Mesendoderm (in vitro differentiated cells): Measurements from ENCODE around the gene DCAF10.
"Not testable (repeated sequence)": the region's sequence is repeated elsewhere in the genome, so short reads cannot be mapped to it uniquely, and the experiment has no call there.

Experiments
- DNase-seq: peaks from one replicate; pipeline ENCODE4 v3.0.0; 2013
- H2AK5ac ChIP-seq: 2 replicates; pipeline ENCODE4 v1.6.1; 2013; ENCODE audit warnings: low read length, inconsistent platforms
- H2BK120ac ChIP-seq: 2 replicates; pipeline ENCODE4 v1.6.1; 2013; ENCODE audit warnings: low read depth, mild to moderate bottlenecking, low read length, moderate library complexity, mixed read lengths
- H2BK15ac ChIP-seq: replicated peaks from 2 replicates; pipeline ENCODE4 v1.6.1; 2013; ENCODE audit warnings: low read depth, mild to moderate bottlenecking, moderate library complexity
- H2BK5ac ChIP-seq: 2 replicates; pipeline ENCODE4 v1.6.1; 2013; ENCODE audit warnings: low read length, inconsistent platforms
- H3K18ac ChIP-seq: 2 replicates; pipeline ENCODE4 v1.6.1; 2013; ENCODE audit warnings: mild to moderate bottlenecking, low read length, mixed read lengths
- H3K23ac ChIP-seq: one replicate; pipeline ENCODE4 v1.6.1; 2013; ENCODE audit warnings: low read length
- H3K27ac ChIP-seq: 2 replicates; pipeline ENCODE4 v1.5.1; 2013; ENCODE audit warnings: low read depth, mild to moderate bottlenecking, inconsistent platforms, low read length, moderate library complexity
- H3K27me3 ChIP-seq: 2 replicates; pipeline ENCODE4 v1.6.1; 2013; ENCODE audit warnings: low read length, control low read depth, mild to moderate bottlenecking, inconsistent platforms; ENCODE audit not compliant: insufficient read depth, poor library complexity
- H3K36me3 ChIP-seq: 2 replicates; pipeline ENCODE4 v1.6.1; 2013; ENCODE audit warnings: low read length, inconsistent platforms; ENCODE audit not compliant: control insufficient read depth, insufficient read depth
- H3K4ac ChIP-seq: one replicate; pipeline ENCODE4 v1.6.1; 2013; ENCODE audit warnings: low read depth, mild to moderate bottlenecking, low read length, moderate library complexity
- H3K4me1 ChIP-seq: 2 replicates; pipeline ENCODE4 v1.6.1; 2013; ENCODE audit warnings: low read depth, low read length, inconsistent platforms; ENCODE audit not compliant: control insufficient read depth
- H3K4me2 ChIP-seq: 2 replicates; pipeline ENCODE4 v1.6.1; 2013; ENCODE audit warnings: low read length
- H3K4me3 ChIP-seq: 2 replicates; pipeline ENCODE4 v1.5.1; 2013; ENCODE audit warnings: mild to moderate bottlenecking, low read length
- H3K56ac ChIP-seq: one replicate; pipeline ENCODE4 v1.6.1; 2013; ENCODE audit warnings: low read length
- H3K79me1 ChIP-seq: 2 replicates; pipeline ENCODE4 v1.6.1; 2013; ENCODE audit warnings: low read length, inconsistent platforms
- H3K79me2 ChIP-seq: 2 replicates; pipeline ENCODE4 v1.6.1; 2013; ENCODE audit warnings: mild to moderate bottlenecking, low read length; ENCODE audit not compliant: control insufficient read depth, insufficient read depth
- H3K9ac ChIP-seq: 2 replicates; pipeline ENCODE4 v1.6.1; 2013; ENCODE audit warnings: low read length, inconsistent platforms
- H4K5ac ChIP-seq: one replicate; pipeline ENCODE4 v1.6.1; 2013; ENCODE audit warnings: low read length
- H4K8ac ChIP-seq: one replicate; pipeline ENCODE4 v1.6.1; 2013; ENCODE audit warnings: low read depth, mild to moderate bottlenecking, control low read depth, low read length, moderate library complexity
- WGBS: extraction: QIAGEN DNeasy Blood & Tissue Kit; methylation state at CpG from one replicate; pipeline ENCODE4 v1.1.7; 2013; ENCODE audit warnings: low lambda C conversion rate, missing lambda C conversion rate; ENCODE audit not compliant: insufficient coverage; ENCODE audit errors: extremely low coverage; 5-methylcytosine and 5-hydroxymethylcytosine counted together

DCAF10 gene

DNA sequence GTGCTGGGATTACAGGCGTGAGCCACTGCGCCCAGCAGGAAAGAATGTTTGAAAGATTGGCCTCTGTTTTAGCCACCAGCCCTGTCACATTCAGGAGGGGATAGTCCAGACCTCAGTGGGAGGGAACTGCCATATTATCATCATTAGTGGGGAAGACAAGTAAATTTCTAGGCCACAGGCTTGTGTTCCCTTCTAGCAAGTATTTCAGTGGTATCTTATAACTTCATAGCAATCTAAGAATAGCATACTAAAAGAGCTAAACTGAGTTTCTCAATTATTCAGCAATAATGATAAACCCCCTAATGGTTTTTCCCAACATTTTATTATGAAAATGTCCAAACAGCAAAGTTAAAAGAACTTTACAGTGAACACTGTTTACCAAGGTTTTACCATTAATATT is 73.4 kb downstream of the DCAF10 start:
- H3K36me3 ChIP-seq, result no peaks in the 10 kb centered on the region
- no peak overlapping the region for H2BK5ac ChIP-seq
- no CpG with 5 or more reads among the region's 2 CpGs for WGBS
- H3K27me3 ChIP-seq, result no peaks in the 10 kb centered on the region
- no peak overlapping the region for H3K4ac ChIP-seq
- H3K4me2 ChIP-seq, result no peak overlapping the region
- no peak overlapping the region for H3K9ac ChIP-seq
- no peak overlapping the region for H2AK5ac ChIP-seq
- H3K27ac ChIP-seq, result no peak overlapping the region
- H2BK15ac ChIP-seq, result no peak overlapping the region
- H3K56ac ChIP-seq, result no peak overlapping the region
- H3K23ac ChIP-seq, result no peak overlapping the region
- no peak overlapping the region for H3K18ac ChIP-seq
- H3K79me2 ChIP-seq, result no peaks in the 10 kb centered on the region
- DNase-seq, result no peak
- H4K5ac ChIP-seq, result no peak overlapping the region
- no peak overlapping the region for H3K4me3 ChIP-seq
- no peak overlapping the region for H2BK120ac ChIP-seq
- H3K4me1 ChIP-seq, result no peaks in the 10 kb centered on the region
- no peak overlapping the region for H4K8ac ChIP-seq
- no peaks in the 10 kb centered on the region for H3K79me1 ChIP-seq

DNA sequence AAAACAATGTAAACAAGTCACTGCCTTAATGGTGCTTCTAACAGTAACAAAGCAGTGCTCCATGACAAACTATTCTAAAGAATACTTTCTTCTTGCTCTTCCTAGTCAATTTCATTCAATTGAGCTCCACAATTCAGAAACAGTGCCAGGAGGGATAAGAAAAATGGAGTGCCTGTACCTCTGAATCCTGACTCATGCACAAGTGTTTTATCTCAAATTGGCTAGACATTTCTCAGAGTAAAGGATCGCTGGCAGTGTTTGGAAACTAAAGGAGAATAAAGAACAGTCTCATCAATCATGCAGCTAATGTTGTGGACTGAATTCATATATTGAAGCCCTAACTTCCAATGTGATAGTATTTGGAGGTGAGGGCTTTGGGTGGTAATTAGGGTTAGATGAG is 75.8 kb downstream of the DCAF10 start:
- H3K4ac ChIP-seq, result no peak overlapping the region

DNA sequence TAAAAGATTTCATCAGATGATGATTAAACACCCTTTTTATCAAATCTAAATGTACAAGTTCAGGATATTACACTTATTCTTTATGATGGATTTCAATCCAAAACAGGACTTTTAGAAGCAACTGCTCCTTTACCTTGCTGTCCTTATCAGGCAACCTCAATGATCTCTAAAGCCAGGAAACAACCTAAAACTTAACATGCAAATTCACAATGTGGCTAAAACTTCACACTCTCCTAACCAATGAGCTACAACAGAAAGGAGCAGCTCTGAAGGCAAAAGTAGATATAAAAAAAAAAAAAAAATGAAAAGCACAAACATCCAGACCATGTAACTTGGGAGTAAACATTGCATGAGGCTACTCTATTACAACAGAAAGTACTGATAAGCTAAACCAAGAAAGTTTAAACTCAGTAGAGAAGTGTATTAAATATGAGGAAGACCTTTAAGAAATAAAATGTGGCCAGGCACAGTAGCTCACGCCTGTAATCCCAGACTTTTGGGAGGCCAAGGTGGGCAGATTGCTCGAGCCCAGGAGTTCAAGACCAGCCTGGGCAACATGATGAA is 80.4 kb downstream of the DCAF10 start:
- H4K8ac ChIP-seq, result no peak overlapping the region
- H2BK15ac ChIP-seq, result no peak overlapping the region
- no peak overlapping the region for H3K9ac ChIP-seq
- H3K23ac ChIP-seq, result no peak overlapping the region
- H3K4me2 ChIP-seq, result no peak overlapping the region
- WGBS, result no CpG with 5 or more reads among the region's 2 CpGs
- DNase-seq, result no peak
- H3K79me2 ChIP-seq, result no peaks in the 10 kb centered on the region
- no peak overlapping the region for H3K4me3 ChIP-seq
- no peaks in the 10 kb centered on the region for H3K36me3 ChIP-seq
- no peak overlapping the region for H3K27ac ChIP-seq
- H3K56ac ChIP-seq, result no peak overlapping the region
- H4K5ac ChIP-seq, result no peak overlapping the region
- no peak overlapping the region for H2BK120ac ChIP-seq
- no peak overlapping the region for H2AK5ac ChIP-seq
- no peak overlapping the region for H3K18ac ChIP-seq
- no peaks in the 10 kb centered on the region for H3K79me1 ChIP-seq
- no peak overlapping the region for H3K4ac ChIP-seq
- no peaks in the 10 kb centered on the region for H3K4me1 ChIP-seq
- H3K27me3 ChIP-seq, result no peaks in the 10 kb centered on the region
- no peak overlapping the region for H2BK5ac ChIP-seq

More for the DNA sequence above, 75.8 kb downstream of the DCAF10 start:
- Histone ChIP-seq H2BK15ac (no peak overlapping the region), H4K5ac (no peak overlapping the region), H3K27me3 (no peaks in the 10 kb centered on the region), H3K79me2 (no peaks in the 10 kb centered on the region), H3K56ac (no peak overlapping the region), H3K27ac (no peak overlapping the region), H3K79me1 (no peaks in the 10 kb centered on the region), H3K23ac (no peak overlapping the region), H2BK120ac (no peak overlapping the region), H3K18ac (no peak overlapping the region), H3K9ac (no peak overlapping the region), H2AK5ac (no peak overlapping the region), H3K4me1 (no peaks in the 10 kb centered on the region), H2BK5ac (no peak overlapping the region), H3K36me3 (no peaks in the 10 kb centered on the region), H4K8ac (no peak overlapping the region), H3K4me3 (no peak overlapping the region), H3K4me2 (no peak overlapping the region)
- no peak for DNase-seq
- no CpG with 5 or more reads among the region's 1 CpG for WGBS

DNA sequence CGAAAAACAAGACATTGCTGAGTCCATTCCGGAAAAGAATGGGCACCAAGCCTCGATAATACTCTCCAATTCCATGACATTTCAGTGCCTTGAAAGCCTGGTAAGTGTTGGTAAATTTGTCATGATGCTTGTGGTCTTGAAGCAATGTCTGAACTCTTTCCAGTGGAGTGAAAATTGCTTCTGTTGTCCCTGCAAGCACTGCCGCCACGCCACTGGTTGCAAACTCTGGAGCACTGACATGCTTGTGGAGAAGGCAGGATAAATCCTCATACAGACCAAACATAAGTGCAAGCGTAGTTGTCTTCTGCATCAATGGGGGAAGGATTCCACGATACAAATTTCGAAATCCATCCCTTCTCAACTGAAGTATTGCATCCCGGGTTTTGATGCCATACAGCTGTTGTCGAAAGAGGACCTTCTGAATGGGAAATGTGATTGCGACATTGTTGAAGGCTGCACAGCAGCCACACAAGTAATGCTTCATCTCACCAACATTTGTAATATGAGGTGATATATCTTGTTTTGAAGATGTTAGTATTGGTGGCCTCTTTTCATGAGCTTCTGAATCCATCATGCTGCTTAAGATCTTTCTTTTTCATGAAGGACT is 87.5 kb downstream of the DCAF10 start:
- H3K27me3 ChIP-seq, result not testable (repeated sequence)

DNA sequence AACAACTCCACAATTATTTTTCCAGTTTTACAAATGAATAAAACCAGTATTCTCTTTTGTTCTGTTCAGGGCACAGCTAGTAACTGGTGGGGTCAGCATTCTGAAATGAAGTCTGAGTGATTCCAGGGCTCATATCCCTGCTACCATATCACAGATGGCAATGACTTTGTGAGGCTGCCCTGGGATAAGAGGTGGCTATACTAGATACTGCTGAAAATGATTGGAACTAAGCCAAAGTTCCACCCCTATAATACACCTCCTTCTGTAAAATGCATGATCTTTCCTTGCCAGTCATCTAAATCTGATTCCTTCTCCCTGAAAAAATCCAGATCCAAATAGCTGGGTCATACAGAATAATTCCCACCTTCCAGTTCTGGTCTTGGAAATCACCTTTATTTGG is 88.9 kb downstream of the DCAF10 start:
- no peak overlapping the region for H3K23ac ChIP-seq
- no peak overlapping the region for H3K9ac ChIP-seq
- no peak overlapping the region for H3K4me3 ChIP-seq
- no peak overlapping the region for H3K4ac ChIP-seq
- H3K36me3 ChIP-seq, result peaks cover 1% of the 10 kb centered on the region
- no peak overlapping the region for H2BK120ac ChIP-seq
- no peak overlapping the region for H4K8ac ChIP-seq
- no peaks in the 10 kb centered on the region for H3K79me1 ChIP-seq
- no peaks in the 10 kb centered on the region for H3K27me3 ChIP-seq
- no peak overlapping the region for H3K56ac ChIP-seq
- H2AK5ac ChIP-seq, result no peak overlapping the region
- DNase-seq, result no peak
- H2BK5ac ChIP-seq, result no peak overlapping the region
- H2BK15ac ChIP-seq, result no peak overlapping the region
- H3K4me2 ChIP-seq, result no peak overlapping the region
- no peaks in the 10 kb centered on the region for H3K4me1 ChIP-seq
- no peak overlapping the region for H4K5ac ChIP-seq
- no peaks in the 10 kb centered on the region for H3K79me2 ChIP-seq
- H3K27ac ChIP-seq, result no peak overlapping the region
- no peak overlapping the region for H3K18ac ChIP-seq

More for the DNA sequence above, 87.5 kb downstream of the DCAF10 start:
- not testable (repeated sequence) for H2BK5ac ChIP-seq, H3K18ac ChIP-seq, H3K79me1 ChIP-seq, H4K5ac ChIP-seq, H3K4ac ChIP-seq, H3K4me2 ChIP-seq, H3K23ac ChIP-seq, H4K8ac ChIP-seq, H3K27ac ChIP-seq, H3K79me2 ChIP-seq, H3K36me3 ChIP-seq, H2AK5ac ChIP-seq, H3K4me1 ChIP-seq, H2BK120ac ChIP-seq, DNase-seq, H3K56ac ChIP-seq, H2BK15ac ChIP-seq, H3K4me3 ChIP-seq, H3K9ac ChIP-seq
- no CpG with 5 or more reads among the region's 11 CpGs for WGBS

DNA sequence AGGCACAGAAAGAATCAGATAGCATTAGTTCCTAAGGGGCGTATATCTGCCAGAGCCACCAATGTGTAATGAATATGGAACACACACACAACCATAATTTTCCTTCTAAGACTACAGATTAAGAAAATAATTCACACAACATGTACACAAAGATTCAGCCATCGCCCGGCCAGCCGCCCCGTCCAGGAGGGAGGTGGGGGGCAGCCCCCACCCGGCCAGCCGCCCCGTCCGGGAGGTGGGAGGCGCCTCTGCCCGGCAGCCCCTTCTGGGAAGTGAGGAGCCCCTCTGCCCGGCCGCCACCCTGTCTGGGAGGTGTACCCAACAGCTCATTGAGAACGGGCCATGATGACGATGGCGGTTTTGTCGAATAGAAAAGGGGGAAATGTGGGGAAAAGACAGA is 90.4 kb downstream of the DCAF10 start:
- H3K4me3 ChIP-seq, H2BK120ac ChIP-seq, H3K79me1 ChIP-seq, H3K18ac ChIP-seq, H3K36me3 ChIP-seq, H3K23ac ChIP-seq, H3K56ac ChIP-seq, H2AK5ac ChIP-seq, H3K79me2 ChIP-seq, H3K4me2 ChIP-seq, H2BK5ac ChIP-seq, H3K9ac ChIP-seq, H2BK15ac ChIP-seq, H3K4me1 ChIP-seq, DNase-seq, H3K27me3 ChIP-seq, H3K27ac ChIP-seq, H4K5ac ChIP-seq, H4K8ac ChIP-seq, H3K4ac ChIP-seq: not testable (repeated sequence)
- no CpG with 5 or more reads among the region's 17 CpGs for WGBS
